Muscle layer of colon (tissue), 2 donors: ENCODE data around the gene SLC6A17.

Source experiments
- H3K27ac ChIP-seq: one replicate; pipeline ENCODE4 v1.7.0; 2013; ENCODE audit warnings: low read depth, mild to moderate bottlenecking, low read length, moderate library complexity
- H3K27me3 ChIP-seq, 2 donors: one replicate each; pipeline ENCODE4 v1.7.0; 2013; ENCODE audit warnings: low read length in 2 of 2, mild to moderate bottlenecking in 2 of 2; ENCODE audit not compliant: insufficient read depth in 2 of 2, control insufficient read depth in 1 of 2
- H3K36me3 ChIP-seq: one replicate; pipeline ENCODE4 v1.7.0; 2013; ENCODE audit warnings: mild to moderate bottlenecking, low read length; ENCODE audit not compliant: insufficient read depth
- H3K4me1 ChIP-seq: one replicate; pipeline ENCODE4 v1.7.0; 2013; ENCODE audit warnings: mild to moderate bottlenecking, low read length; ENCODE audit not compliant: insufficient read depth
- H3K4me3 ChIP-seq, 2 donors: one replicate each; pipeline ENCODE4 v1.7.0; 2013; ENCODE audit warnings: low read length in 2 of 2, low read depth in 1 of 2, mild to moderate bottlenecking in 1 of 2, moderate library complexity in 1 of 2
- H3K9ac ChIP-seq: one replicate; pipeline ENCODE4 v1.7.0; 2013; ENCODE audit warnings: low read length
- H3K9me3 ChIP-seq: one replicate; pipeline ENCODE4 v1.7.0; 2013; ENCODE audit warnings: mild to moderate bottlenecking, low read length
- donor health status: abdominal sarcoma.
- donor health status: Adenocarcinoma of cecum.

SLC6A17 gene

DNA sequence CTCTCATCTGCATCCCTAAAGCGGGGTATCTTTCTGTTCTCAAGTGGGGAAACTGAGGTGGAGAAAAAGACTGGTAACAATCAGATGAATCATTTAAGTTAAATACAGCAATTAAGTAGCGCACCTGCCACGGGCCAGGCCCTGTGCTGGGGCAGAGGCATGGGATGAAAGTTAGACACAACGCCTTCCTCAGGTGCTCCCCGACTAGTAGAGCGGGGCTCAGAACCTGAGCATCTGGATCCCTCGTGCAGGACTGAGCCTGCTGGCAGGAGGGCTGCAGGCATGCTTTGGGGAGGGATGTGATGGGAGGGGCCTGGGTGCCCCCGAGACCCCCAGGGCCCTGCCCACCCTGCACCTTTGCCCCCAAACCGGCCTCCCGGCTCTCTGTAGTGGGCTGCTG lies 44.9 kb downstream of the SLC6A17 start:
- H3K36me3 ChIP-seq: no peaks in the 10 kb centered on the region
- peaks cover 2% of the 10 kb centered on the region for H3K4me1 ChIP-seq
- no peak overlapping the region for H3K27ac ChIP-seq

DNA sequence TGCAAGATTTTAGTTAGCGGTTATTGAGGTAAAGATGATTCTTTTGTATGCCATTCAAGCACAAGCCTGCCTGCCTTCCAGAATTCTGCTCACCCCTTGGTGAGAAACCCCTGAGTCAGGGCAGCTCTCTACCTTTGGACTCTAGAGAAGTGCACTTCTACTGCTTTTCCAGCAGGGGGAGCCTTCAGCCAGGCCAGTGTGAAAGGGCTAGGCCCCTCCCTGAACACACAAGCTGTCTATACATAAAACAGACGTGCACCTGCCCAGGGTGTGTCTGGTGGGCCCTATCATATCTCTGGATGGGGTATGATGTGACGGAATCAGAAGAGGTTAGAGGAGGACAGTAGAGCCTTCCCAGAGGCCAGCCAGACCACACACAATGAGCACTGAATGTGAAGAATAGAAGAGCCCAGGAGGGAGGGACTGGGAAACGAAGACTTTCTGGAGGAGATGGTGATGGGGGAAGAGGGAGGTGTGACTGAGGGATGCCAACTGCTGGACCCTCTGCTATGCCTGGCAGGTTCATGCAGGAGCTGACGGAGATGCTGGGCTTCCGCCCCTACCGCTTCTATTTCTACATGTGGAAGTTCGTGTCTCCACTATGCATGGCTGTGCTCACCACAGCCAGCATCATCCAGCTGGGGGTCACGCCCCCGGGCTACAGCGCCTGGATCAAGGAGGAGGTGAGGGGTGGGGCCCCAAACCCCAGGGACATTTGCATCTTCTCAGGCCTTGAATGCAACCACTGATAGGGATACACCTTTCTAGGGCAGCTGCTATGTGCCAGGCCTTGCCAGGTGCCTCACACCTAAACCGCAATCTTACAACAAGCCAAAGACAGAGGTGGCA lies 46.8 kb downstream of the SLC6A17 start:
- Histone ChIP-seq H3K4me1 (no peaks in the 10 kb centered on the region), H3K4me3 (no peak overlapping the region), H3K27ac (no peak overlapping the region), H3K27me3 (no peaks in the 10 kb centered on the region), H3K36me3 (no peaks in the 10 kb centered on the region), H3K9me3 (no peaks in the 10 kb centered on the region), H3K9ac (no peak overlapping the region)

More for the DNA sequence above, 44.9 kb downstream of the SLC6A17 start:
- Histone ChIP-seq H3K4me3 (no peak overlapping the region), H3K27me3 (no peaks in the 10 kb centered on the region), H3K9me3 (no peaks in the 10 kb centered on the region), H3K9ac (no peak overlapping the region)

DNA sequence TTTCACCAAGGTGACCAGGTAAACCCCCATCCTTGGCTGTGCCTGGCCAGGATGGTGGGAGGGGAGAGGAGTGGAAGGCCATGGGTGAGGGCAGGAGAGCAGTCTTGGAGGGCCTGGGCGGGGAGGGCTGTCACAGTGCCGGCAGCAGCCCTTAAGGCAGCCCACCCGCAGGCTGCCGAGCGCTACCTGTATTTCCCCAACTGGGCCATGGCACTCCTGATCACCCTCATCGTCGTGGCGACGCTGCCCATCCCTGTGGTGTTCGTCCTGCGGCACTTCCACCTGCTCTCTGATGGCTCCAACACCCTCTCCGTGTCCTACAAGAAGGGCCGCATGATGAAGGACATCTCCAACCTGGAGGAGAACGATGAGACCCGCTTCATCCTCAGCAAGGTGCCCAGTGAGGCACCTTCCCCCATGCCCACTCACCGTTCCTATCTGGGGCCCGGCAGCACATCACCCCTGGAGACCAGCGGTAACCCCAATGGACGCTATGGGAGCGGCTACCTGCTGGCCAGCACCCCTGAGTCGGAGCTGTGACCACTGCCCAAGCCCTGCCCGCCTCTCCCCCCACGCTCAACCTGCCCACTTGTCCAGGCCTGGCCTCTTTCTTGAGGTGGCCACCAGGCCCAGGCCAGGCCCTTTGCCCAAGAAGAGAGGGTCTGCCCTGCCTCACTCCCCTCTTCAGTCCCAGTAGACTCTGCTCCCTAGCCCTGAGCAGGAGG lies 47.8 kb downstream of the SLC6A17 start:
- no peaks in the 10 kb centered on the region for H3K27me3 ChIP-seq
- no peak overlapping the region for H3K9ac ChIP-seq
- no peaks in the 10 kb centered on the region for H3K36me3 ChIP-seq
- no peaks in the 10 kb centered on the region for H3K4me1 ChIP-seq
- no peak overlapping the region for H3K4me3 ChIP-seq
- H3K9me3 ChIP-seq: no peaks in the 10 kb centered on the region
- H3K27ac ChIP-seq: no peak overlapping the region

DNA sequence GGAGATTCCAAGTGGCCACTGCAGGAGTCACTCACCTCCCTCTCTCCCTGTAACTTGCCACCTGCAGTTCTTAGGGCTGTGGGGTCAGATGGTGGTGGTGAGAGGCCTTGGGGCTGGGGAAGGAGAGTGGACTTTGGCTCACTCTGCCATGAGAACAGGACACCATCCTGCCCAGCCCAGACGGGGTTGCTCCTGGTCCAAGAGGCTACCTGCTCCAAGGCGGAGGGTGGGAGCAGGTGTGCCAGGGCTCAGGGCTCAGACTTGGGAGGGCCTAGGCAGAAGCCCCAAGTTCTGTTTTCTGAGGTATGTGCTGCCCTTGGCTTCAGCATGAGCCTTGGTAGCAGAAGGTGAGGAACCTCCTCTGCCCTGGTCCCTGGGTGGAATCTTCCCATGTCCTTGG lies 48.5 kb downstream of the SLC6A17 start:
- H3K27ac ChIP-seq: no peak overlapping the region

GRCh38 chr1:110200190-110200589 lies 49.9 kb downstream of the SLC6A17 start:
- no peaks in the 10 kb centered on the region for H3K36me3 ChIP-seq
- H3K4me3 ChIP-seq: no peak overlapping the region
- no peaks in the 10 kb centered on the region for H3K4me1 ChIP-seq
- H3K9ac ChIP-seq: no peak overlapping the region
- no peak overlapping the region for H3K27ac ChIP-seq
- H3K9me3 ChIP-seq: no peaks in the 10 kb centered on the region
- no peaks in the 10 kb centered on the region for H3K27me3 ChIP-seq

More for the DNA sequence above, 48.5 kb downstream of the SLC6A17 start:
- no peaks in the 10 kb centered on the region for H3K4me1 ChIP-seq
- no peaks in the 10 kb centered on the region for H3K9me3 ChIP-seq
- no peaks in the 10 kb centered on the region for H3K27me3 ChIP-seq
- H3K9ac ChIP-seq: no peak overlapping the region
- H3K4me3 ChIP-seq: no peak overlapping the region
- H3K36me3 ChIP-seq: no peaks in the 10 kb centered on the region

GRCh38 chr1:110200666-110201065 lies 50.4 kb downstream of the SLC6A17 start:
- Histone ChIP-seq H3K36me3 (no peaks in the 10 kb centered on the region), H3K9ac (no peak overlapping the region), H3K27ac (no peak overlapping the region), H3K9me3 (no peaks in the 10 kb centered on the region), H3K27me3 (no peaks in the 10 kb centered on the region), H3K4me3 (no peak overlapping the region), H3K4me1 (no peaks in the 10 kb centered on the region)

- Histone ChIP-seq H3K9ac (no peak overlapping the region), H3K4me3 (no peak overlapping the region), H3K27ac (no peak overlapping the region), H3K36me3 (no peaks in the 10 kb centered on the region), H3K4me1 (no peaks in the 10 kb centered on the region), H3K27me3 (no peaks in the 10 kb centered on the region), H3K9me3 (no peaks in the 10 kb centered on the region)
These were observed 51.0 kb downstream of the SLC6A17 start for GRCh38 chr1:110201157-110201825.

GRCh38 chr1:110203021-110203661 lies 52.8 kb downstream of the SLC6A17 start:
- no peaks in the 10 kb centered on the region for H3K27me3 ChIP-seq
- H3K27ac ChIP-seq: no peak overlapping the region
- no peak overlapping the region for H3K4me3 ChIP-seq
- no peaks in the 10 kb centered on the region for H3K36me3 ChIP-seq
- H3K9me3 ChIP-seq: no peaks in the 10 kb centered on the region
- no peak overlapping the region for H3K9ac ChIP-seq
- H3K4me1 ChIP-seq: no peaks in the 10 kb centered on the region

- Histone ChIP-seq H3K9me3 (no peaks in the 10 kb centered on the region), H3K27me3 (no peaks in the 10 kb centered on the region), H3K4me3 (no peak overlapping the region), H3K4me1 (no peaks in the 10 kb centered on the region), H3K36me3 (no peaks in the 10 kb centered on the region), H3K9ac (no peak overlapping the region), H3K27ac (no peak overlapping the region)
These were observed 54.9 kb downstream of the SLC6A17 start for GRCh38 chr1:110205156-110205555.

GRCh38 chr1:110205591-110206155 lies 55.4 kb downstream of the SLC6A17 start:
- Histone ChIP-seq H3K9me3 (no peaks in the 10 kb centered on the region), H3K36me3 (no peaks in the 10 kb centered on the region), H3K27me3 (no peaks in the 10 kb centered on the region), H3K9ac (no peak overlapping the region), H3K27ac (no peak overlapping the region), H3K4me3 (no peak overlapping the region), H3K4me1 (no peaks in the 10 kb centered on the region)
